ENCODE data around the gene DENND11. TPM values are rescaled to one million over a fixed set of nuclear protein-coding genes. Genes with fewer than 3 reads are reported as not detected.

The DENND11 gene
- total and polyA plus RNA-seq, 10 donors = 7.6 to 68.4 (median 48.8) TPM

GRCh38 chr7:141709318-141709717 is 7.4 kb upstream of the DENND11 start:
- Histone ChIP-seq H3K27ac (no peak overlapping the region), H3K36me3 (peaks cover 0 to 5% (median 0%) of the 10 kb centered on the region in 6 donors), H3K4me1 (no peaks in the 10 kb centered on the region), H3K9me3 (no peaks in the 10 kb centered on the region), H3K27me3 (replicated peaks in 1 of 7) (no peaks in the 10 kb centered on the region), H3K4me3 (no peak overlapping the region)
- 87 to 97% (median 91%) methylated on average over 2 of the region's 2 CpGs for WGBS, 5 donors
- no peak for DNase-seq
- TF ChIP-seq POLR2AphosphoS5 (IDR thresholded peaks at IDR 0.05) = no peak
- intact Hi-C loops (cut with DNase I; ENCODE audit: low total_unique reads) = no loop called here

GRCh38 chr7:141708351-141708750 is 6.4 kb upstream of the DENND11 start, which contains the start of gene WEE2:
Gene WEE2, plus strand, starts transcription at chr7:141708353. Its CDS starts 406 bp downstream, at chr7:141708759.
- no peak within 1 kb of the TSS for H3K4me3 ChIP-seq
- intact Hi-C loops (cut with DNase I; ENCODE audit: low total_unique reads) = no loop called here
- H3K27me3 ChIP-seq (replicated peaks in 1 of 7) = no peaks in the 10 kb centered on the region
- no peak within 1 kb of the TSS for H3K27ac ChIP-seq
- no peak for DNase-seq
- TF ChIP-seq, protein P1, sequence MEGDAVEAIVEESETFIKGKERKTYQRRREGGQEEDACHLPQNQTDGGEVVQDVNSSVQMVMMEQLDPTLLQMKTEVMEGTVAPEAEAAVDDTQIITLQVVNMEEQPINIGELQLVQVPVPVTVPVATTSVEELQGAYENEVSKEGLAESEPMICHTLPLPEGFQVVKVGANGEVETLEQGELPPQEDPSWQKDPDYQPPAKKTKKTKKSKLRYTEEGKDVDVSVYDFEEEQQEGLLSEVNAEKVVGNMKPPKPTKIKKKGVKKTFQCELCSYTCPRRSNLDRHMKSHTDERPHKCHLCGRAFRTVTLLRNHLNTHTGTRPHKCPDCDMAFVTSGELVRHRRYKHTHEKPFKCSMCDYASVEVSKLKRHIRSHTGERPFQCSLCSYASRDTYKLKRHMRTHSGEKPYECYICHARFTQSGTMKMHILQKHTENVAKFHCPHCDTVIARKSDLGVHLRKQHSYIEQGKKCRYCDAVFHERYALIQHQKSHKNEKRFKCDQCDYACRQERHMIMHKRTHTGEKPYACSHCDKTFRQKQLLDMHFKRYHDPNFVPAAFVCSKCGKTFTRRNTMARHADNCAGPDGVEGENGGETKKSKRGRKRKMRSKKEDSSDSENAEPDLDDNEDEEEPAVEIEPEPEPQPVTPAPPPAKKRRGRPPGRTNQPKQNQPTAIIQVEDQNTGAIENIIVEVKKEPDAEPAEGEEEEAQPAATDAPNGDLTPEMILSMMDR (IDR thresholded peaks at IDR 0.05 in 8 of 11, conservative IDR thresholded peaks at IDR 0.05 in 3 of 11) = no peak
- TF ChIP-seq POLR2A (IDR thresholded peaks at IDR 0.05) = no peak
- TF ChIP-seq POLR2AphosphoS5 (IDR thresholded peaks at IDR 0.05) = no peak
- peaks cover 0 to under 1% (median 0%) of the 10 kb centered on the region in 6 donors for H3K36me3 ChIP-seq
- no peaks in the 10 kb centered on the region for H3K9me3 ChIP-seq
- H3K4me1 ChIP-seq = no peaks in the 10 kb centered on the region
- WGBS, 5 donors = 92 to 96% (median 94%) methylated on average over 6 of the region's 6 CpGs

DNA sequence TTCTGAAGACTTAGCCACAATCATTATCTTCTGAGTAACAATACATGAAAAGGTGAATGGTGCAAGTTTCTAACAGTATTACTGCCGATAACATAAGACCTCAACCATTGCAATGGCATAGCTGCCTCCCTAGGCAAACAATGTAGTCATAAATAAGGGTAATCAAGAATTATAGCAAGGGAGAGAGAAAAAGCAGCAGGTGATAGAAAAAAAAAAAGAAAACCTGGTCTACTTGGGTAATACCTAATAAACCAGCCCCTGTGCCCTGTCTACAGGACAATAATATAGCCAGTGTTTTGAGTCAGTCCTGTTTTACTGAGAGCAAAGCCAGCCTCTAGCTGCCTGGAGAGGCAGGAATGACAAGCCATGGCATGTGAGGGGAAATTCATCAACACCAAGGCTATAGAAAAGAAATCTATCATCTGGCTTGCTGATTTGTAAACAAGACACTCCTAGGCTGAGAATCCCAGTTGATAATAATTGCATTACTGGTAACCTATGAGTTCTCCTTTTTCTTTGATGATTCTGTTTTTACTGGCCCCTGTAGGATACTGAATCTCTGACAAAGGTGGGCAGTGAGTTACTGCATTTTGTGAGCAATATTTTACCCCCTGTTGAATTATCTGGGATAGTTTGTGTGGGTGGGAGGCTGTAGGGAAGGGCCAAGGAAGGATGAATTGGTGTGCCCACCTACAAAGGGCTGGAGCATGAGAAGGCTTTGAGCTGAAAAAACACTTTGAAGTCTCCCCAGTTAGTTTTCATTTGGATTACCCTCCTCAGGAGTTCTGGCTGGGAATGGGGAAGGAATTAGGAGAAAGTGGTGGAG is 4.5 kb upstream of the DENND11 start:
- Histone ChIP-seq H3K36me3 (no peaks in the 10 kb centered on the region), H3K27ac (no peak overlapping the region), H3K4me3 (no peak overlapping the region), H3K9me3 (no peaks in the 10 kb centered on the region), H3K4me1 (peaks cover 5 to 11% (median 10%) of the 10 kb centered on the region in 6 donors), H3K27me3 (replicated peaks in 1 of 7) (no peaks in the 10 kb centered on the region)
- WGBS, 5 donors = 91 to 98% (median 93%) methylated on average over 1 of the region's 1 CpG
- no peak for DNase-seq
- intact Hi-C loops (cut with DNase I; ENCODE audit: low total_unique reads) = no loop called here
- TF ChIP-seq POLR2A (IDR thresholded peaks at IDR 0.05) (no peak), POLR2AphosphoS5 (IDR thresholded peaks at IDR 0.05) (no peak)
- TF ChIP-seq, protein P1 (IDR thresholded peaks at IDR 0.05 in 8 of 11, conservative IDR thresholded peaks at IDR 0.05 in 3 of 11) = no peak

DNA sequence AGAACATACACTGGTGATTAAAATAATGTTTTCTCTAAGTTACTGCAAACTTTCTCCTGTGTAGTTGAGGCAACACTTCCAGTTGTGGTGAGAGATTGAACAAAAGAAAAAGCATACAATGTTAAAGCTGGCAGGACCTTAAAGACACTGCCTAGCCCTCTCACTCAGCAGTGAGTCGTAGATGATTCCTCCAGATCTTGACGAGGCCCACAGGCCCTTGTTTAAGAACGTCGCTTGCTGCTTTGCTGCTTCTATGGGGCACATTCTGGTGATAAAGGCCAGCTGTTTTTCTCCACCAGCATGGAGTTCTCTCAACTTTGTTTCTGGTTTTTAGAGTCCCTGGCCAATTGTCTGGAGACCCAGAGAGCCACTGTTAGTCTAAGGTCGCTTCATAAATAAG is 2.8 kb upstream of the DENND11 start:
- Histone ChIP-seq H3K9me3 (no peaks in the 10 kb centered on the region), H3K36me3 (no peaks in the 10 kb centered on the region), H3K4me3 (no peak overlapping the region), H3K27ac (no peak overlapping the region), H3K4me1 (peaks cover 16 to 25% (median 22%) of the 10 kb centered on the region in 6 donors), H3K27me3 (replicated peaks in 1 of 7) (no peaks in the 10 kb centered on the region)
- 73 to 91% (median 87%) methylated on average over 5 of the region's 5 CpGs for WGBS, 5 donors
- TF ChIP-seq, protein P1 (IDR thresholded peaks at IDR 0.05 in 8 of 11, conservative IDR thresholded peaks at IDR 0.05 in 3 of 11) = no peak
- TF ChIP-seq POLR2AphosphoS5 (IDR thresholded peaks at IDR 0.05) = no peak
- TF ChIP-seq POLR2A (IDR thresholded peaks at IDR 0.05) = no peak
- no peak for DNase-seq
- intact Hi-C loops (cut with DNase I; ENCODE audit: low total_unique reads) = no loop called here

All from spleen (tissue), 11 donors.